ENCODE data around the gene SAMD9.
"Not testable (repeated sequence)": the region's sequence is repeated elsewhere in the genome, so short reads cannot be mapped to it uniquely, and the experiment has no call there.

SAMD9 gene

GRCh38 chr7:93120592-93121549 lies 3.1 kb upstream of the SAMD9 start:
- no peak for DNase-seq (ENCODE audit: low read depth in 2 of 2)

- DNase-seq (ENCODE audit: low read depth in 2 of 2), result no peak
These were observed 1.6 kb upstream of the SAMD9 start for GRCh38 chr7:93119191-93119905.

DNA sequence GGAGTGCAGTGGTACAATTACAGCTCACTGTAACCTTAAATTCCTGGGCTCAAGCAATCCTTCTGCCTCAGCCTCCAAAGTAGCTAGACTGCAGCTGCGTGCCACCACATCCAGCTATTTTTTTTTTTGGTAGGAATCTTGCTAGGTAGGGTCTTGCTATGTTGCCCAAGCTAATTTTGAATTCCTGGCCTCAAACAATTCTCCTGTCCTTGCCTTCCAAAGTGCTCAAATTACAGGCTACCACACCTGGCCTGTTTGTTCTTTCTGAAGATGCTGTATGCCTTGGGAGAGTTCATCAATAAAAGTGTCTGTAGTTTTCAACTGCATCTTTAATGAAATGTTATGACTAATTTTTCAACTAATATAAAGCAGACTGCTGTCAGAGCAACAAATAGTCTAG lies 452 bp downstream of the SAMD9 start:
- no peak for DNase-seq (ENCODE audit: low read depth in 2 of 2)

DNA sequence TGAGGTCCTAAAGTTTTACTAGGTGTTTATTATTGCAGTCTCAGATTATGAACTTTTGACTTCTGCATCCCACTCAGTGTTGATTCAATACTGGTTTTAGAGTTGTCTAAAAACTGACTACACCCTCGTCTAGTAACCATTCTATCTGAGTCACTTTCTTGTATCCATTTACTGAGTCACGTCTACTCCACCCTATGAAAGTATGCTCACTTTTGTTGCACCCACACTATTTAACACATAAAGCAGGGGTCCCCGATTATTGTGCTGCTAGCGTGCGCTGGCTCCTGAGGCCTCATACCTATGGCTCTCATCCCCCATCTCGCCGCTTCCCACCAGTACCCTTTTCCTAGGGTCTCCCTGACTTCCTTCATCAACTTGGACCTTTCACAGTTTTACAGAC lies 2.0 kb downstream of the SAMD9 start:
- no peak for DNase-seq (ENCODE audit: low read depth in 2 of 2)

GRCh38 chr7:93108003-93108402 lies 9.8 kb downstream of the SAMD9 start:
- no peak for DNase-seq (ENCODE audit: low read depth in 2 of 2)

DNA sequence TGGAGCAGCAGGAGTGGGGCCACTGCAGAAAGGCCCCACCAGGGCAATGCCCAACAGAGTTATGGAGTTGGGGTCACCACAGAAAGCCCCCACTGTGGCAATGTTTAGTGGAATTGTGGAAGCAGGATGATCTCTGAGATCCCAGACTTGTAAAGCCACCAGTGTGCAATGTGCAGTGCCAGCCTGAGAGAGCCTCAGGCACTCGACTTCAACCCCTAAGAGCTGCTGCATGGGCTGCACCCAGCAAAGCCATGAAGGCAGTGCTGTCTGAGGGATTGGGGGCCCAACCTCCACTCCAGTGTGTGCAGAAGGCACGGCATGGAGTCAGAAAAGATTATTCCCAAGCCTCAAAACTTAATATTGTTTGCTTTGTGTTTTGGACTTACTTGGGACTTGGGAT lies 20.4 kb downstream of the SAMD9 start:
- no peak for DNase-seq (ENCODE audit: low read depth in 2 of 2)

- DNase-seq (ENCODE audit: low read depth in 2 of 2), result no peak
These were observed 24.9 kb downstream of the SAMD9 start for GRCh38 chr7:93092757-93093370.

GRCh38 chr7:93073357-93073756 lies 44.4 kb downstream of the SAMD9 start:
- not testable (repeated sequence) for DNase-seq (ENCODE audit: low read depth in 2 of 2)

DNA sequence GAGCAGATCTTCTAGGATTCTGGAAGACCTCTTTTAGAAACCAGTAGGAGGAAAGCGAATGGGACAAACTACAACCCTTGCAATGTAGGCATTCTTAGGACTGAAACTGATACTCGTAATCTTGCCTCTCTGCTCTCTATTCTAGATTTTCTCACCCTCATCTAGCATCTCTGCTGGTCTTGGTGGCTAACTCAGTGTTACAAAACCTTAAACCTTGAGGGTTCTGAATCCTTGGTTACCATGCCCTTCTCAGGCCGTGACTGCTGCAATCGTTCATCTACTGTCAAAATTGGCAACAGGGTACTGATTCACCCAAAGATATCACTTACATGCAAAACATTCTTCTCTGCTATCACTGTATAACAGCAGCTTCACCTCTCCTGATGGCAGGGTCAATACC lies 55.2 kb downstream of the SAMD9 start:
- DNase-seq (ENCODE audit: low read depth in 2 of 2), result no peak

GRCh38 chr7:93060865-93061264 lies 56.9 kb downstream of the SAMD9 start:
- DNase-seq (ENCODE audit: low read depth in 2 of 2), result no peak

DNA sequence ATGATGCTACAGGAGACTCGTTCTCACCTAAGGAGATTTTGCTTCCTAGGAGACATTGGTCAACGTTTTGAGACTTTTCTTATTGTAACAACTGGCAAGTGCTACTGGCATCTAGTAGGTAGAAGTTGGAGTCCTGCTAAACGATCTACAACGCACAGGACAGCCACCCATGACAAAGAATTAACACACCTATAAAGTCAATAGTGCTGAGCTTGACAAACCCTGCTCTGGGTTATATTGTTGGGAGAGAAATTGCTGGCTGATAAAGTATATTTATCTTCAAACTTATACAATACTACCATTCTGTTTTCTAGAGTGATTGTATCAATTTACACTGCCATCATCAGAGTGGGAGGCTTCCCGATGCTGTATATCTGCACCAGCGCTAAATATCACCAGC lies 57.8 kb downstream of the SAMD9 start:
- no peak for DNase-seq (ENCODE audit: low read depth in 2 of 2)

- not testable (repeated sequence) for DNase-seq (ENCODE audit: low read depth in 2 of 2)
These were observed 61.2 kb downstream of the SAMD9 start for GRCh38 chr7:93056621-93057020.

DNA sequence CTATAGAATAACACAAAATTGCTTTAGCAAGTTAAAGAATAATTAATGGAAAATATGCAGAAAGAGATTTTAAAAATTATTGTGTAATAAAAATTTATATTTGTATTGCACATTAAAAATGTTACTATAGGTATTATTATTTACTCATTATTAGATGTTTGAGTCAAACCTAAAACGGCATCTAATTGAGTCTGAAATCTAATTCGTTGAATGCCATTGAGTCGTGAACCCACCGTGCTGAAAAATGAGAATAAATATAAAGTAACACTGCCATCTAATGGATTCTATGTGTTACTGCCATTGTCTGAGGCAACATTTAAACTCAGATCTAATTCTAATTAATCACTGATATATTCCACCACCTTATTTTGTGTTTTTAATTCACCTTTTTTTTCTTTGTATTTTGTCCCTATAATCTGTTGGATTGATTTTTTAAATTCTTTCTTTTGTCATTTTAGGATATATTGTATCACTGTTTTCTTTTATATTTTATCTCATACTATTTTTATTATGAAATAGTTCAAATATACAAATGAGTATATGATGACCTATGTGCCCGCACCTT lies 62.2 kb downstream of the SAMD9 start:
- DNase-seq (ENCODE audit: low read depth in 2 of 2), result no peak

- no peak for DNase-seq (ENCODE audit: low read depth in 2 of 2)
These were observed 62.8 kb downstream of the SAMD9 start for GRCh38 chr7:93054975-93055374.

- no peak for DNase-seq (ENCODE audit: low read depth in 2 of 2)
These were observed 63.5 kb downstream of the SAMD9 start for GRCh38 chr7:93053949-93054943.

GRCh38 chr7:93053209-93053948 lies 64.4 kb downstream of the SAMD9 start:
- DNase-seq (ENCODE audit: low read depth in 2 of 2), result no peak

GRCh38 chr7:93051660-93052059 lies 66.1 kb downstream of the SAMD9 start:
- DNase-seq (ENCODE audit: low read depth in 2 of 2), result no peak
